ENCODE results near the gene FCHO2. TPM values are rescaled to one million over a fixed set of nuclear protein-coding genes. Genes with fewer than 3 reads are reported as not detected.

The FCHO2 gene
- total RNA-seq = 41.5 and 48.0 TPM in 2 replicates
- long read RNA-seq, partial matches to known transcripts = 13 of 20 reads
- long read RNA-seq, other reads (novel, unspliced or antisense) = 7 of 20 reads

DNA sequence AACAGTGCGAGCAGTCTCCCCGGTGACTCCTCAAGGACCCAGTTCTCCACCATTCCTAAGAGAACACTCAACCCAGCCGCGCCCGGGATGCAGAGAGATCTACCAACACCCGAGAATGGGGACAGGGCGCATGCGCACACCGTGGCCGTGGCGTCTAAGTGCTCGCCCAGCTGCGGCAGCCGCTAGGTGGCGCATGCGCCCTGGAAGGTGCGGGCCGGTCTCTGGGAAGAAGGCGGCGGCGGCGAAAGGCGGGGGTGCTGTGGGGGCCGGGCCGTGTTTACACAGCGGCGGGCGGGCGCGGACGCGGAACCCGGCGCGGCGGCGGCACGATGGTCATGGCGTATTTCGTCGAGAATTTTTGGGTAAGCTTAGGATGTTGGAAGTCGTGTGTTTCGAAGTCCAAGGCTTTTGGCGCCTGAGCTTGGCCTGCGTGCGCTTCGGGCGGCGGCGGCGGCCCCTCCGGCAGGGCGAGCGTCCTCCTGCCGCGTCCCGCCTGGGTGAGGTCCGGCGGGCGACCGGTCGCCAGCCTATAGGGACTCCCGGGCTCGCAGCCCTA lies at the start of gene FCHO2:
Gene FCHO2, plus strand, starts transcription at position 274 of the 556 bp plus-strand sequence. Its CDS starts 56 bp downstream, at position 330.
- Mint-ChIP-seq H3K27ac (ENCODE audit: unreplicated experiment) (peak within 1 kb of the TSS; percentile 99), H3K36me3 (ENCODE audit: unreplicated experiment) (peaks cover 3% of the 10 kb centered on the region), H3K27me3 (ENCODE audit: unreplicated experiment) (no peaks in the 10 kb centered on the region), H3K9me3 (ENCODE audit: unreplicated experiment) (no peaks in the 10 kb centered on the region), H3K4me1 (ENCODE audit: unreplicated experiment) (peaks cover 59% of the 10 kb centered on the region), H3K4me3 (ENCODE audit: unreplicated experiment) (peak within 1 kb of the TSS; percentile 94)
- TF ChIP-seq, protein P1, sequence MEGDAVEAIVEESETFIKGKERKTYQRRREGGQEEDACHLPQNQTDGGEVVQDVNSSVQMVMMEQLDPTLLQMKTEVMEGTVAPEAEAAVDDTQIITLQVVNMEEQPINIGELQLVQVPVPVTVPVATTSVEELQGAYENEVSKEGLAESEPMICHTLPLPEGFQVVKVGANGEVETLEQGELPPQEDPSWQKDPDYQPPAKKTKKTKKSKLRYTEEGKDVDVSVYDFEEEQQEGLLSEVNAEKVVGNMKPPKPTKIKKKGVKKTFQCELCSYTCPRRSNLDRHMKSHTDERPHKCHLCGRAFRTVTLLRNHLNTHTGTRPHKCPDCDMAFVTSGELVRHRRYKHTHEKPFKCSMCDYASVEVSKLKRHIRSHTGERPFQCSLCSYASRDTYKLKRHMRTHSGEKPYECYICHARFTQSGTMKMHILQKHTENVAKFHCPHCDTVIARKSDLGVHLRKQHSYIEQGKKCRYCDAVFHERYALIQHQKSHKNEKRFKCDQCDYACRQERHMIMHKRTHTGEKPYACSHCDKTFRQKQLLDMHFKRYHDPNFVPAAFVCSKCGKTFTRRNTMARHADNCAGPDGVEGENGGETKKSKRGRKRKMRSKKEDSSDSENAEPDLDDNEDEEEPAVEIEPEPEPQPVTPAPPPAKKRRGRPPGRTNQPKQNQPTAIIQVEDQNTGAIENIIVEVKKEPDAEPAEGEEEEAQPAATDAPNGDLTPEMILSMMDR (IDR thresholded peaks at IDR 0.05) = peak; percentile 83
- DNase-seq (ENCODE audit: extremely low spot score, unreplicated experiment) = peak; percentile 99

- Mint-ChIP-seq H3K27me3 (ENCODE audit: unreplicated experiment) (no peaks in the 10 kb centered on the region), H3K36me3 (ENCODE audit: unreplicated experiment) (peaks cover 68% of the 10 kb centered on the region), H3K4me1 (ENCODE audit: unreplicated experiment) (no peaks in the 10 kb centered on the region), H3K4me3 (ENCODE audit: unreplicated experiment) (no peak overlapping the region), H3K27ac (ENCODE audit: unreplicated experiment) (no peak overlapping the region), H3K9me3 (ENCODE audit: unreplicated experiment) (no peaks in the 10 kb centered on the region)
- DNase-seq (ENCODE audit: extremely low spot score, unreplicated experiment) = no peak
- TF ChIP-seq, protein P1 (IDR thresholded peaks at IDR 0.05) = no peak
Measured at GRCh38 chr5:72906806-72907205, 49.0 kb upstream of the FCHO2 start.

- Mint-ChIP-seq H3K4me1 (ENCODE audit: unreplicated experiment) (no peaks in the 10 kb centered on the region), H3K4me3 (ENCODE audit: unreplicated experiment) (no peak overlapping the region), H3K9me3 (ENCODE audit: unreplicated experiment) (no peaks in the 10 kb centered on the region), H3K36me3 (ENCODE audit: unreplicated experiment) (peaks cover 52% of the 10 kb centered on the region), H3K27ac (ENCODE audit: unreplicated experiment) (no peak overlapping the region), H3K27me3 (ENCODE audit: unreplicated experiment) (no peaks in the 10 kb centered on the region)
- no peak for DNase-seq (ENCODE audit: extremely low spot score, unreplicated experiment)
- TF ChIP-seq, protein P1 (IDR thresholded peaks at IDR 0.05) = no peak
Measured at GRCh38 chr5:72908664-72909063, 47.2 kb upstream of the FCHO2 start.

DNA sequence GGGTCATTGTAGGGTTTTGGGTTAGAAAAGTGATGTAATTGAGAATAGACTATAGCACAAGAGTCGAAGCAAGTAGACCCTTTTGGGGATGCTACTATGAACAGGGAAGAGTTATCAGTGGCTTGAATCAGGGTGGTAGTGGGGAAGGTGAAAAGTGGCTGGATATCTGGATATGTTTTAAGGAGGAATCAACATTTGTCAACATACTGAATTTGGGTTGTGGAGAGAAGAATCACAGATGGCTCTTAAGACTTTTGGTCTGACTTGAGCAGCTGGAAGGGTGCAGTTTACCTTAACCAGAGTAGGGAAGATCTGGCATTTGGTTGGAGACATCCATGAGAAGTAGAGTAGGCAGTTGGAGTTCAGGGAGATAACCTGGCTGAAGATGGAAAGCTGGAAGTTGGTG lies 38.5 kb upstream of the FCHO2 start:
- DNase-seq (ENCODE audit: extremely low spot score, unreplicated experiment) = no peak
- Mint-ChIP-seq H3K4me1 (ENCODE audit: unreplicated experiment) (peaks cover 17% of the 10 kb centered on the region), H3K27me3 (ENCODE audit: unreplicated experiment) (no peaks in the 10 kb centered on the region), H3K27ac (ENCODE audit: unreplicated experiment) (no peak overlapping the region), H3K36me3 (ENCODE audit: unreplicated experiment) (peaks cover 10% of the 10 kb centered on the region), H3K4me3 (ENCODE audit: unreplicated experiment) (no peak overlapping the region), H3K9me3 (ENCODE audit: unreplicated experiment) (no peaks in the 10 kb centered on the region)
- TF ChIP-seq, protein P1 (IDR thresholded peaks at IDR 0.05) = no peak

DNA sequence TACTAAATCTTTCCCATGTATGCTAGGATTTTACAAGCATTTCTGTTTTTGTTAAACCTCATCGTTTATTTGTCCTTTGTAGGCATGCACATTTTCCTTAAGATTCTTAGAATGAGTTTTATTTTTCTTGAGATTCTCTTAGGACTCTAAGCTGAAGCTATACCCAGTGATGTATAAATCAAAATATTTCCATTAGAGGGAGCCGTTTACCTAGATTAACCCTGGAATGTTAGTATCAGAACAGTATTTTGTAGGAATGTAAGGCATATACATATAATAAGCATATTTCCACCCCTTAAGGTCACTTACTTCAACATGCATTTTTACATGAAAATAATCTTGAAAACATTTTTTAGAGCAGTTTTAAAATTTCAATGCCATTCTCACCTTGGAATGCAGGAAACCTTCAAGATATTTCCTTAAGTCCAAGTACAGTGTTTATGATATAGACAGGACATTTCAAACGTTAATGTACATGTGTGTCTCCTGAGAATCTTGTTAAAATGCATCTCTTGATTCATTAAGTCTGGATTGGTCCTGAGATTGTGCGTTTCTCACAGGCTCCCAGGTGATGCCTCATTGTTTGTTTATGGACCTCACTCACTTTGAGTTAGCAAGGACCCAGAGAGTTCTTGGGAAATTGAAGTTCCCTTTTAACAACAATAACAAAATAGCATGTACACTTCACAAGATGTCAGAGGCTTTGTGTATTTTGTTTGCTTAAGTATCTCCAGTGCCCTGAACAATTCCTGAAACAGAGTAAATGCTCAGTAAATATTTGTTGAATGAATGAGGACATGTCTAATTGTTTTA lies 34.9 kb upstream of the FCHO2 start:
- H3K9me3 Mint-ChIP-seq (ENCODE audit: unreplicated experiment) = no peaks in the 10 kb centered on the region
- DNase-seq (ENCODE audit: extremely low spot score, unreplicated experiment) = no peak
- peaks cover 19% of the 10 kb centered on the region for H3K4me1 Mint-ChIP-seq (ENCODE audit: unreplicated experiment)
- peaks cover 8% of the 10 kb centered on the region for H3K36me3 Mint-ChIP-seq (ENCODE audit: unreplicated experiment)
- no peak overlapping the region for H3K4me3 Mint-ChIP-seq (ENCODE audit: unreplicated experiment)
- H3K27ac Mint-ChIP-seq (ENCODE audit: unreplicated experiment) = no peak overlapping the region
- H3K27me3 Mint-ChIP-seq (ENCODE audit: unreplicated experiment) = no peaks in the 10 kb centered on the region
- TF ChIP-seq, protein P1 (IDR thresholded peaks at IDR 0.05) = peak; percentile 61

Data from osteocyte (in vitro differentiated cells).